Nephron (organoid): ENCODE data around the gene GMDS.

Experiments
- H3K27ac Mint-ChIP-seq, 3 experiments: 2 replicates each; pipeline ENCODE4 v1.8.0; 2020; ENCODE audit warnings: mixed read lengths in 3 of 3, mild to moderate bottlenecking in 2 of 3, moderate library complexity in 1 of 3
- H3K27me3 Mint-ChIP-seq: 2 replicates; pipeline ENCODE4 v1.8.0; 2021; ENCODE audit warnings: low read depth, mild to moderate bottlenecking, moderate library complexity, mixed read lengths
- H3K36me3 Mint-ChIP-seq: 2 replicates; pipeline ENCODE4 v1.8.0; 2020; ENCODE audit warnings: low read depth, mixed read lengths
- H3K4me1 Mint-ChIP-seq: 2 replicates; pipeline ENCODE4 v1.8.0; 2020; ENCODE audit warnings: mixed read lengths
- H3K4me3 Mint-ChIP-seq, 3 experiments: 2 replicates each; pipeline ENCODE4 v1.8.0; 2020; ENCODE audit warnings: mild to moderate bottlenecking in 3 of 3, mixed read lengths in 3 of 3, moderate library complexity in 2 of 3
- H3K9me3 Mint-ChIP-seq: 2 replicates; pipeline ENCODE4 v1.8.0; 2020; ENCODE audit warnings: mixed read lengths
- TF ChIP-seq, protein P1 (sequence below), 3 experiments: fragments of 200-600 bp; sonication (generic); IDR thresholded peaks; one replicate each; pipeline ENCODE4 v1.5.0; 2021; ENCODE audit warnings: antibody characterized with exemption in 3 of 3; ENCODE audit not compliant: unreplicated experiment in 3 of 3

Gene GMDS

DNA sequence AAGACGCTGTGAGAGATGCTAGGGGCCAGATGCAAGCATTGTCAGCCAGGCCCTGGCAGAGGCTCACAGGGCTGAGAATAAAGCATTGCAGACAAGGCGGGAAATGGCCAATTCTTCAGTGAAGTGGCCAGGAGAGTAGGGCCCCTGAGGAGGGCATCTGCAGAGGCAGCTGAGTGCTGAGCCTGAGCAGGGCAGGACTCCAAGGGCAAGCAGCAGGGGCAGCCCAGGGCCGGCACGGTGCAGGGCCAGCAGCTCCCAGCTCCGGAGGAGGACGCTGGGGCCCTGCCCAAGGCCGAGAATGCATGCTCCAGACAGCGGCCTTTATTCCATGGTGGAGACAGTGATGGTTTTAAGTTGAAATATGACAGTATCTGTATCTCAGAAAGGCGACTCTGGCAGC, 330.2 kb downstream of the GMDS start:
- H3K27ac Mint-ChIP-seq, result peak overlapping the region; percentile 34 to 81 (median 68)
- TF ChIP-seq, protein P1, sequence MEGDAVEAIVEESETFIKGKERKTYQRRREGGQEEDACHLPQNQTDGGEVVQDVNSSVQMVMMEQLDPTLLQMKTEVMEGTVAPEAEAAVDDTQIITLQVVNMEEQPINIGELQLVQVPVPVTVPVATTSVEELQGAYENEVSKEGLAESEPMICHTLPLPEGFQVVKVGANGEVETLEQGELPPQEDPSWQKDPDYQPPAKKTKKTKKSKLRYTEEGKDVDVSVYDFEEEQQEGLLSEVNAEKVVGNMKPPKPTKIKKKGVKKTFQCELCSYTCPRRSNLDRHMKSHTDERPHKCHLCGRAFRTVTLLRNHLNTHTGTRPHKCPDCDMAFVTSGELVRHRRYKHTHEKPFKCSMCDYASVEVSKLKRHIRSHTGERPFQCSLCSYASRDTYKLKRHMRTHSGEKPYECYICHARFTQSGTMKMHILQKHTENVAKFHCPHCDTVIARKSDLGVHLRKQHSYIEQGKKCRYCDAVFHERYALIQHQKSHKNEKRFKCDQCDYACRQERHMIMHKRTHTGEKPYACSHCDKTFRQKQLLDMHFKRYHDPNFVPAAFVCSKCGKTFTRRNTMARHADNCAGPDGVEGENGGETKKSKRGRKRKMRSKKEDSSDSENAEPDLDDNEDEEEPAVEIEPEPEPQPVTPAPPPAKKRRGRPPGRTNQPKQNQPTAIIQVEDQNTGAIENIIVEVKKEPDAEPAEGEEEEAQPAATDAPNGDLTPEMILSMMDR (IDR thresholded peaks at IDR 0.05; ENCODE audit: unreplicated experiment in 3 of 3), result no peak
- peaks cover 34% of the 10 kb centered on the region for H3K4me1 Mint-ChIP-seq
- no peaks in the 10 kb centered on the region for H3K9me3 Mint-ChIP-seq
- no peaks in the 10 kb centered on the region for H3K27me3 Mint-ChIP-seq
- no peak overlapping the region for H3K4me3 Mint-ChIP-seq
- no peaks in the 10 kb centered on the region for H3K36me3 Mint-ChIP-seq

DNA sequence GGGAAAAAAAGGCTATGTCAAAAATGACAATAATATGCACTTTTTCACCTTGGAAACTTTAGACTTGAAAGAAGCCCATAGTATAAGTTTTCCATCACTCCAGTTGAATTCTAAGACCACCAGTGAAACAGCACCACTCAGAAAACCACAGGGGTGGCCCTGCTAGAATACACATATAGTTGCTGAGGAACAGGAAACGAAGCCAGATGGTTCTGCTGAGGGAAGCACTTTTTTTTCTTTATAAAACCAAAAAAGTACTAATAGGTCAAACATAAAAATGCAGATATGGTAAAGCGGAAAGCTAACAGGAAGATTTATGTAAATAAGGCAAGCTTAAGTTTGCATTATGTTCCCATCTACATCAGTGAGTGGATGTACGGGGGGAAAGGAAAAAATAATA, 331.8 kb downstream of the GMDS start:
- H3K4me3 Mint-ChIP-seq, result no peak overlapping the region
- TF ChIP-seq, protein P1 (IDR thresholded peaks at IDR 0.05; ENCODE audit: unreplicated experiment in 3 of 3), result no peak
- no peaks in the 10 kb centered on the region for H3K36me3 Mint-ChIP-seq
- H3K27me3 Mint-ChIP-seq, result peaks cover 11% of the 10 kb centered on the region
- peak overlapping the region; percentile 58 to 92 (median 86) for H3K27ac Mint-ChIP-seq
- no peaks in the 10 kb centered on the region for H3K9me3 Mint-ChIP-seq
- peaks cover 42% of the 10 kb centered on the region for H3K4me1 Mint-ChIP-seq

DNA sequence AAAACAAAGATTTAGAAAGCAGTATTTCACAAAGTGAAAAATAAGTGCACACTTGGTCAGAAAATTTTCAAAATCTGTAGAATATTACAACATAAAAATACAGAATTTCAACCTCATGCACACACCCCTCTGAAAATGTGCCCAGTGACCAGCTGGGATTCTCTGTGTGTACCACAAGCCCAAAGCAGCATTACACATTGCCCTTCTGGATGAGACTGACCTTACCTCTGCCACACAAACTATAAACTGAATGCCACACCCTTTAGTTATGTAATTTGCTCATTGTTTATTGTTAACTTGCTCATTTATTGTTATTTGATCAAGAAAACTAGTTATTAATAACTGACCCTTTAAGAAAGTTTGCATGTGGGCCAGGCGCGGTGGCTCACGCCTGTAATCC, 332.7 kb downstream of the GMDS start:
- H3K4me3 Mint-ChIP-seq, result no peak overlapping the region
- no peaks in the 10 kb centered on the region for H3K36me3 Mint-ChIP-seq
- H3K27ac Mint-ChIP-seq, result no peak overlapping the region
- H3K9me3 Mint-ChIP-seq, result no peaks in the 10 kb centered on the region
- H3K4me1 Mint-ChIP-seq, result peaks cover 44% of the 10 kb centered on the region
- H3K27me3 Mint-ChIP-seq, result peaks cover 19% of the 10 kb centered on the region
- TF ChIP-seq, protein P1 (IDR thresholded peaks at IDR 0.05; ENCODE audit: unreplicated experiment in 3 of 3), result no peak

DNA sequence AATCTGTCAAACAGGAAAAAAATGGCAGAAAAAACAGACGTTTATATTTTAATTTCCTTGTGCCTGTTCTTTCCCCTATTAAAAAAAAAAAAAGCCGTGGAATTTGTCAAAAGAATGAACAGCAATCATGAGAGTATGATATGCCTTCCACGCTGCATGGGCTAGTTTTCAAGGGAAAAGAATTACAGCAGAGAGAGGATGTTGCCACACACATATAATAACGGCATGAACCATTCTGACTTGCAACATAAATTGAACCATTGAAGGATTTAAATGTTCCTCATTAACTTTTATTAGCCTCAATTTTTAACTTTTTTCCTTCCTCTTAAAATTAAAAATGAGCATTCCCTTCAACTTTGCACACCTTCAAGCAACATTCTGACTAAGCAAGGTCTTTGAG, 333.9 kb downstream of the GMDS start:
- no peak overlapping the region for H3K27ac Mint-ChIP-seq
- TF ChIP-seq, protein P1 (IDR thresholded peaks at IDR 0.05; ENCODE audit: unreplicated experiment in 3 of 3), result no peak

DNA sequence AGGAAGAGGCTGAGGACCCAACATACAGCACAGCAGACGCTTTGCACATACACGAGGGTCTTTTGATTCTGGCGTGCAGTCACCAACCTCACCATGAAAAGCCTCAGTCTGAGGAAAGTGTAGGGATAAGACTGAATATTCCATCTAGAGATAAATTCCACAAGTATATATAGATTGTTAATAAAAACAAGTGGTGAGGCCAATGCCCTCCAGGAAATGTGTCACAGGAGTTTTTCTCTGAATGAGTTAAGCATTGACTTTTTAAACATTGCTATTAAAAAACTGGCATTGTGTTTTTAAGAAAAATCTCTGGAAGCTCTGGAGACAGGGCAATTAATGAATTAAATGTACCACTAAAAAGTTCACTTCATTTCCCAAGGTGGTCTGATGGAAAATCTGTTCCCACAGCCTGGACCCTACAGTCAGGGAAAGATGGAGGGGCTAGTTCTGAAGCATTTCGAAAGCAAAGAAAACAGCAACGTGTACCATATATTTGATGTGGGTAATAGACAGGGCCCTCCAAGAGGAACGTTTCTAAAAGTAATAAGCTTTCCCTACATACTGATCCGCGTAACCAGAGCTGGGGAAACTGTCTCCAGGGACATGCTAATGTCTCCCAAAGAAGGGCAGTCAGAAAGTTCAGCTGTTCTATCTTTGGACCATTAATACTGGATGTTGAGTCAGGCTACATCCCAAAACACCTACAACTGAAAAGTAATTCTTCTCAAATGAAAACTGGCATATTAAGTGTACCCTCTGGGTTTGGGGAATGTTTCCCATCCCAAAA, 334.6 kb downstream of the GMDS start:
- H3K27me3 Mint-ChIP-seq, result peaks cover 25% of the 10 kb centered on the region

More for the DNA sequence above, 333.9 kb downstream of the GMDS start:
- Mint-ChIP-seq H3K4me1 (peaks cover 38% of the 10 kb centered on the region), H3K27me3 (peaks cover 25% of the 10 kb centered on the region), H3K9me3 (no peaks in the 10 kb centered on the region), H3K4me3 (no peak overlapping the region), H3K36me3 (no peaks in the 10 kb centered on the region)

More for the DNA sequence above, 334.6 kb downstream of the GMDS start:
- Mint-ChIP-seq H3K27ac (peak overlapping the region in 2 of 3 experiments; percentile 11 to 35), H3K4me3 (no peak overlapping the region), H3K4me1 (peaks cover 40% of the 10 kb centered on the region), H3K36me3 (no peaks in the 10 kb centered on the region), H3K9me3 (no peaks in the 10 kb centered on the region)
- TF ChIP-seq, protein P1 (IDR thresholded peaks at IDR 0.05; ENCODE audit: unreplicated experiment in 3 of 3), result no peak
